HG03442 (cell line): ENCODE data around the gene ACCSL.

ENCODE experiments used
- ATAC-seq: cut with Tn5 transposase; IDR thresholded peaks from one replicate; pipeline ENCODE4 v1.9.1; 2021; ENCODE audit warnings: mild to moderate bottlenecking, moderate library complexity; ENCODE audit not compliant: unreplicated experiment

ACCSL gene

DNA sequence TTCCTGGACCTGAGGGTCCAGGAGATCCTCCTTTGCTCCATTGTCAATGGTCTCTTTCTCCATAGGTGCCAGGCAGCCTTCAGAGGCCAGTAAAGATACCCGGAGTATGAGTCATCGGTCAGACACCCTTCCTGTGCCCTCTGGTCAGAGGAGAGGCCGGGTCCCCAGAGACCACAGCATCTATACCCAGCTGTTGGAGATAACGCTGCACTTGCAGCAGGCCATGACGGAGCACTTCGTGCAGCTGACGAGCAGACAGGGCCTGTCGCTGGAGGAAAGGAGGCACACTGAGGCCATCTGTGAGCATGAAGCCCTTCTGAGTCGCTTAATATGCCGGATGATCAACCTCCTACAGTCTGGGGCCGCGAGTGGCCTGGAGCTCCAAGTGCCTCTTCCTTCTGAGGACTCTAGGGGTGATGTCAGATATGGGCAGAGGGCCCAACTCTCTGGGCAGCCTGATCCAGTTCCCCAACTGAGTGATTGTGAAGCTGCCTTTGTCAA is at the start of gene ACCSL:
Gene ACCSL, plus strand, starts transcription at position 51 of the 501 bp plus-strand sequence. Its CDS starts 56 bp downstream, at position 107.
- no peak for ATAC-seq

GRCh38 chr11:43998308-43998707 is 49.5 kb upstream of the ACCSL start:
- ATAC-seq: no peak

DNA sequence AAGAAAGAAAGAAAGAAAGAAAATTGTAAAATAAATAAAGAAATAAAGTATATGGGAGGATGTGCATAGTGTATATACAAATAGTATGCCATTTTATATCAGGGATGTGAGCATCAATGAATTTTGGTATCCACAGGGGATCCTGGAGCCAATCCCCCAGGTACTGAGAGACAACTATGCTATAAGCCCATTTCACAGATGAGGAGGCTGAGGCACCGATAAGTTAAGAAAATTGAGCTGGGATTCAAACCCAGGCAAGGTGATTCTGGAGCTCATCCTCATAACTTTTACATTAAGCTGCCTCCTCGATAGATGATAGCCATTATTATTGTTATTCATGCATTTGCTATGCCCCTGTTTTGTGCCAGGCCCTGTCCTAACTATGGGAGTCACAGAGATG is 47.0 kb upstream of the ACCSL start:
- no peak for ATAC-seq

GRCh38 chr11:44002191-44003093 is 45.3 kb upstream of the ACCSL start:
- ATAC-seq: no peak

DNA sequence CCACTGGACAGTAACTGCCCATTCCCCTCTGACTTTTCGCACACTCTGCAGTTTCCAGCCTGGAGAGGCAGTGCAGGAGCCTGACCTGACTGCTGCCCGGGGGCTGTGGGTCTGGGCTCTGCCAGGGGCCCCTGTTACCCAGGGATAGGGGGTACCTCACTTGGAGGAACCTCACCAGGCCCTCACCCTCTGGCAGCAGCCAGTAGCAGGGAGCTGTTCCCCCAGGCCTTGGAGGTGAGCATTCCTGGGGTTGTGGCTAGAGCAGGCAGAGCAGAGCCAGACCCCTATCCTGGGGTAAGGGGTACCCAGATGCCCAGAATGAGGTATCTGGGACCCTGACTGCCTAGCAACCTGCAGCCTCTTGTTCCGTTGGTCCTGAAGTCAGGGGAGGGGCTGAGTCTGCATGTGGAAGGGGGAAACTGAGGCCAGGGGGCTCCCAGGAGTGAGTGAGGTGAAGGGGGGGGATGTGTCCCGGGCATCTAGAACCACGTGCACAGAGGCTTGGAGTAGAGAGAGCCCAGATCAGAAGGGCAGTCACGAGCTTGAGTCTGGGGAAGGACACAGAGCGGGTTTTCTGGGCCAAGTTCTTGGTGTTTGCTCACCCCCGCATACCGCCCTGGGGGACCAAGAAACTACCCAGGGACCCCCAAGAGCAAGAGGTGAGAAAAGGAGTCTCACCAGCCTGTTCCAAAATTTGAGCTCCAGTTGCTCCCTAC is 43.9 kb upstream of the ACCSL start:
- no peak for ATAC-seq

GRCh38 chr11:44004452-44005062 is 43.2 kb upstream of the ACCSL start:
- ATAC-seq: no peak

- ATAC-seq: no peak
Measured at GRCh38 chr11:44005063-44005701, 42.6 kb upstream of the ACCSL start.

GRCh38 chr11:44005956-44006355 is 41.8 kb upstream of the ACCSL start:
- no peak for ATAC-seq

GRCh38 chr11:44006917-44007361 is 40.8 kb upstream of the ACCSL start:
- ATAC-seq: no peak

- ATAC-seq: no peak
Measured at GRCh38 chr11:44007481-44008087, 40.2 kb upstream of the ACCSL start.

DNA sequence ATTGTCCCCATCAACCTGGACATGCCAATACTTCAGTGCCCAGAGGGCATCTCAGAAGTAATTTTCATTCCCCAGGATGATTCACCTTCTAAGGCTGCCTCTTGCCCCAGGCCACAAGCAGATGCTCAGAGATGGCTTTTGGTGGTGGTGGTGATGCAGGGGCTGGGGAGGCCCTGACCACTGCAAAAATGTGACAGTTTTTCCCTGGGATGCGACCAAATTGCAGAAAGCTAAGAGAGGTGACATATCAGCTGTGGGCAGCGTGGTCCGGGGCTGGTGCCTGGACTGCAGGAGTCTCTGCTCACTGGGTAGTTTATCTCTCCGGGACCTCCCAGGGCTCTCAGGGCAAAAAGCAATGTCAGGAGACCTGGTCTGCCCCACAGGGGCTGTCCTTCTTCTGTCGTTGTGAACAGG is 39.7 kb upstream of the ACCSL start:
- no peak for ATAC-seq

GRCh38 chr11:44008698-44009097 is 39.1 kb upstream of the ACCSL start:
- no peak for ATAC-seq

DNA sequence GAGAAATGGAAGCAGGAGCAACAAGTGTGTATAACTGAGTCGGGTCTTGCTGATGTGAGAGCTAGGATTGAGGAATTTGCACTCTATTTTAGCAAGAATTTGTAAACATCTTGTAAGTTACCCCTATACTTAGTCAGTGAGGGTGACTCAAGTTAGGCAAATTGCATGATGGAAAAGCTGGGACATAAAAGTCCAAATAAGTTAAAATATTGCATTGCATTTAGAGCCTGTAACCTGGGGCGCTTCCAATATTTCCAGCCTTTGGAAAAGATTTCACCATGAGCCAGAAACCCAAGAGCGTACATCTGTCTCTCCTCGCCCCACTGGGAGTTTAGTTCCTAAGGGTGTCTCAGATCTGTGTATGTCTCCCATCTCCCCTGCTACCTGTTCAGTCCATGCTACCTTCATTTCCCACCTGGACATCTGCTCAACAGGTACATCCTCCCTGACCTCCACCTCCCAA is 37.0 kb upstream of the ACCSL start:
- ATAC-seq: no peak

DNA sequence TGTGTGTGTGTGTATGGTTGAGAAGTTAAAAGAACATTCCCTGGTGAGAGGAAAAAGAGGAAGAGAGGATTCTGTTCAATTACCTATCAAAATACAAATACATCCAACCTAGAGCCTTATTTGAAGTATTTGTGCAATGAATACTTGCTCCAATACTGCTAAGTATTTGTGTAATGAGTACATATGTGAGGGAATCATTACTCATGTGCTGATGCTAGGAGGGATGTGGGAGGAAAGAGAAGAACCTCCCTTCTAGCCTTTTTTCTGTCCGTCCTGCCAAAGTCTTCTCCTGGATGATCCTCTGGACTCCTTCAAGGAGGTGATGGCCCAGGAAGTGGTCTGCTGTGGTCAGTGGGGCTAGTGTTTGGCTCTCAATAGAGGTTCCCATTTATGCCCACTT is 36.0 kb upstream of the ACCSL start:
- no peak for ATAC-seq

GRCh38 chr11:44014968-44015623 is 32.7 kb upstream of the ACCSL start:
- no peak for ATAC-seq

- ATAC-seq: no peak
Measured at GRCh38 chr11:44015624-44016007, 32.2 kb upstream of the ACCSL start.

DNA sequence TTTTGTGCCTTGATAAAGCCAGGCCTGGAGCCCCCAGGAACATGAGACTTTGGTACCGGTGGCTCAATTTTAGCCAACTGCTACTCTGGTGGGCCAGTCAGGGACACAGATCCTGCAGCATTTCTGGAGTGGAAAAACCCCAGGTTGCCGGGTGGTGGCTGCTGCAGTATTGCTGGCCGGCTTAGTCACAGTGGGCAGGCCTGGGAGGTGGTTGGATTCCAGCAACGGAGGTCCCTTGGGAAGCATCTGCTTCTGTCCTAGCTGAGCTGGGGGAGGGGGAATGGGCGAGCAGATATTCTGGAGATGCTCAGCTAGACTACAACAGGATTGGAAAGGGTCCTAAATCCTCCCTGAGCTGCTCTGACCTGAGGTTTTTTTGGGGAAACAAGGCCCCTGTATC is 31.6 kb upstream of the ACCSL start:
- no peak for ATAC-seq

DNA sequence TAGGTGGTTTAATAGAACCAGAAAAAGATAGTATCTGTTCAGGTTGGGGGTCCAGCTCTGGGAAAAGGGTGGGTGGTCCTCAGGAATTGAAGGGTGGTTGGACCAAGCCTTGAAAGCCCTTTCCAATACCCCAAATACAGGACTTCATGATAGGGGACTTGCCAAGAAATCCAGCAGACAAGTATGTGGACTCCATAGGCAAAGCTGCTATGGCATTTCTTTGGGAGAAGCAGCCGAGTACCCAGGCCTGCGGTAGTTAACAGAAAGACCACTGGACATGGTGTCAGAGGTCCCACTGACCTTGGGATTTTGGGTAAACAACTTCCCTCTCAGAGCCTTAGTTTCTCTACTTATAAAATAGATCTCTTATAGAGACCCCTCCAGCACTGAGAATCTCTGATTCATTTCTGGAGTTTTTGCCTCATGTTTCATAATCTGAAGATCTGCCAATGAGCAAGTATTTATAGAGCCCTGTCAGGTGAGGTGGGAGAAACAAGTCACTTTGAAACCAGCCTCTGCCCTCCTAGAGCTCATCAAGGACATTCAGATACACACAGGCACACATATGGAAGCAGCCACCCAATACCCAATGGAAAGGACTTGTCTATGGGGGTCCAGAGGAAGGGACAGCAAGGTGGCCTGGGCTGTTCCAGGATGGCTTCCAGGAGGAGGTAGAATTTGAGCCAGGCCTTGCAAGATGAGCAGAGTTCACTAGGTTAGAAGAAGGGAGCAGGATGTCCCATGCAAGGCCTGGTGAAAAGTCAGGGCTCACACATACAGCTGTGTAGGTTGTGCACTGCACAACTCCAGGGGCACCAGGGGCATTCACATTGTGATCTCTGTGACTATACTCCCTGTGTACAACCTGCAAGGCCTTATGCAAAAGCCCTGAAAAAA is 31.0 kb upstream of the ACCSL start:
- no peak for ATAC-seq
